ENCODE data around the gene LRBA.
"Not testable (repeated sequence)": the region's sequence is repeated elsewhere in the genome, so short reads cannot be mapped to it uniquely, and the experiment has no call there.

LRBA gene

DNA sequence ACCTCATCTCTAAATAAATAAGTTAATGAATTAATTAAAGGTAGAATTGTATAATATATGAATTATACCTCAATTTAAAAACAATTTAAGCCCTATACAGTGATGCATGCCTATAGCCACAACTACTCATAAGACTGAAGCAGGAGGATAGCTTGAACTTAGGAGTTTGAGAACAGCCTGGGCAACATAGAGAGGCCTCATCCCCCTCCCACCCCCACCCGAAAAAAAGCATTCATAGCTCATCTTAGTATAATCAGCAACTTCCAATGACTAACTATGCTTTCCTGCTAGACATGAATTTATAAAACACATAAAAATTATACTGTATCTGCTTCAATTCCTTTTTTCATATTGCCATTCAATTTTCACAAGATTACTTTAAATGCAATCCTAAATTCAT, 1.6 kb downstream of the LRBA start:
- H3K27ac ChIP-seq (ENCODE audit: low read length): no peak overlapping the region
- no peaks in the 10 kb centered on the region for H3K4me1 ChIP-seq (ENCODE audit: control insufficient read depth, low read depth, low read length)
- peak overlapping the region; percentile 84 for H3K4me3 ChIP-seq (ENCODE audit: low read length)
- peak overlapping the region; percentile 96 for H3K9ac ChIP-seq (ENCODE audit: low read length)
- H3K27me3 ChIP-seq (ENCODE audit: control insufficient read depth, insufficient read depth, low read length): no peaks in the 10 kb centered on the region
- H3K9me3 ChIP-seq (ENCODE audit: control insufficient read depth, low read depth, low read length): no peaks in the 10 kb centered on the region
- H3K36me3 ChIP-seq (ENCODE audit: control insufficient read depth, low read depth, low read length): peaks cover 3% of the 10 kb centered on the region

DNA sequence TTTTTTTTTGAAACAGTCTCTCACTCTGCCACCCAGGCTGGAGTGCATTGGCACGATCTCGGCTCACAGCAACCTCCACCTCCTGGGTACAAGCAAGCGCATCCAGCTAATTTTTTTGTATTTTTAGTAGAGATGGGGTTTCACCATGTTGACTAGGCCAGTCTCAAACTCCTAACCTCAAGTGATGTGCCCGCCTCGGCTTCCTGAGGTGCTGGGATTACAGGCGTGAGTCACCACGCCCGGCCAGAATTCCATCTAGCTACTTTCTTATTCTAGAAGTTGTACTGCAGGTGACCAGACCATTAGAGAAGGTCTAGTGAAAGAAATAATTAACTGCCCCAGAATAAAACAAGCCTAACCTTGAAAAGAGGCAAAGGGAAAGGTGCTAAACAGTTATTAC, 2.3 kb downstream of the LRBA start:
- Histone ChIP-seq H3K9ac (ENCODE audit: low read length) (no peak overlapping the region), H3K4me3 (ENCODE audit: low read length) (peak overlapping the region; percentile 84), H3K36me3 (ENCODE audit: control insufficient read depth, low read depth, low read length) (peaks cover 3% of the 10 kb centered on the region), H3K27ac (ENCODE audit: low read length) (no peak overlapping the region), H3K27me3 (ENCODE audit: control insufficient read depth, insufficient read depth, low read length) (no peaks in the 10 kb centered on the region), H3K9me3 (ENCODE audit: control insufficient read depth, low read depth, low read length) (no peaks in the 10 kb centered on the region), H3K4me1 (ENCODE audit: control insufficient read depth, low read depth, low read length) (no peaks in the 10 kb centered on the region)

DNA sequence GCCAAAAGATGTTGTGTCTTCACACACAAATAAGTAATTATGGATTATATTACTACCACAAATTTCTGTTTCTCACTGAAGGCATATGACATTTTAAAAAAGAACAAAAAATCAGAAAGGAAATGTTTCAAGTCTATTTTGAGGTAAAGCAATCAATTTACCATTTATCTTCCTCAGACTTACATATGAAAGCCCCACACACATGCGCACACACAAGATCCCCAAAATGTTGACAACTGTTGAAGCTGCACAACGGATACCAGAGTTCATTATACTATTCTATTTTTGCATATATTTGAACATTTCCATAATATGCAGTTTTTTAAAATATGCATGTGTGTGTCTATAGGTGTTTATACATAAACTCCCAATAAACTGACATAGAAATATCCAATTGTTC, 2.7 kb downstream of the LRBA start:
- peaks cover 3% of the 10 kb centered on the region for H3K36me3 ChIP-seq (ENCODE audit: control insufficient read depth, low read depth, low read length)
- H3K9me3 ChIP-seq (ENCODE audit: control insufficient read depth, low read depth, low read length): no peaks in the 10 kb centered on the region
- H3K27me3 ChIP-seq (ENCODE audit: control insufficient read depth, insufficient read depth, low read length): no peaks in the 10 kb centered on the region
- H3K4me3 ChIP-seq (ENCODE audit: low read length): peak overlapping the region; percentile 84
- no peaks in the 10 kb centered on the region for H3K4me1 ChIP-seq (ENCODE audit: control insufficient read depth, low read depth, low read length)
- H3K27ac ChIP-seq (ENCODE audit: low read length): no peak overlapping the region
- H3K9ac ChIP-seq (ENCODE audit: low read length): no peak overlapping the region

DNA sequence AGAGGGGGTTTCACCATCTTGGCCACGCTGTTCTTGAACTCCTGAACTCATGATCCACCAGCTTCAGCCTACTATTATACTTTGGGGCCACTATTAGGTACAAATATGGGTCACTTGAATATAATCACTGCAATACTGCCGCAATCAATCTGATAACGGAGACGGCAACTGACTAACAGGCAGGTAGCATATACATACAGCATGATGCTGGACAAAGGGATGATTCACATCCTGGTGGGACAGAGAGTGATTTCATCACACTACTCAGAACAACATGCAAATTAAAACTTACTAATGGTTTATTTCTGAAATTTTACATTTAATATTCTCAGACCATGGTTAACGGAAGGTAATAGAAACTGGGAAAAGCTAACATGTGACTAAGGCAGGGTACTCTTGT, 10.9 kb downstream of the LRBA start:
- H3K4me1 ChIP-seq (ENCODE audit: control insufficient read depth, low read depth, low read length): no peaks in the 10 kb centered on the region
- no peaks in the 10 kb centered on the region for H3K36me3 ChIP-seq (ENCODE audit: control insufficient read depth, low read depth, low read length)
- H3K4me3 ChIP-seq (ENCODE audit: low read length): no peak overlapping the region
- no peaks in the 10 kb centered on the region for H3K9me3 ChIP-seq (ENCODE audit: control insufficient read depth, low read depth, low read length)
- H3K27ac ChIP-seq (ENCODE audit: low read length): no peak overlapping the region
- H3K27me3 ChIP-seq (ENCODE audit: control insufficient read depth, insufficient read depth, low read length): no peaks in the 10 kb centered on the region
- H3K9ac ChIP-seq (ENCODE audit: low read length): no peak overlapping the region

DNA sequence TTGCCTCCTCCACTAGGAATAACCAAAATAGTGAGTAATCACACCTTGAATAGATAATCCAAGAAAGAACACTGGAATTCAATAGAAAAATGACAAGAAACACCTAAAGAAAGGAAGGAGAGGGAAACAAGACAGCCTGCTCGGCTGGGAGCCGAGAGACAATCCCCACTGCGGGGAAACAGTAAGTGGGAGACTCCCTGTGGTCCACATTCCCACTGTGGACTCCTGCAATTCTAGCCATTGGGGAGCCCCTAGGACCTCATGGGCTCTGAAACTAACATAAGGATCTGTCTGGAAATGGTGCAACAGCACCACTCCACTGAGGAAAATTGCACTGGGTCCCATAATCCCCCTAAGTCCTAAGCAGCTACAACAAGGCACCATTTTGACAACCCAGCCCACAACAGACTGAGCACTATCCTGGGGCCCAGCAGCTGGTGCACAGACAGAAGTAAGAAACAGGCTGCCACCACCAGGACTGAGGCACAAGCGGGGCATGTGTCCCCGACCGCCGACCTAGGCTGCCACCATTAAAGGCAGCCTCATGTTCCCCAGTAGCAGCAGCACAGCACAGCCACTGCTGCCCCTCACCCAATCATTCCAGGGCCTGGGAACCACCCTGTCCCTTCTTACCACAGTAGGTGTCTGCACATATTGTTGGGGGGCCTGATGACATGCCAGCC, 14.2 kb downstream of the LRBA start:
- no peak overlapping the region for H3K27ac ChIP-seq (ENCODE audit: low read length)
- no peaks in the 10 kb centered on the region for H3K36me3 ChIP-seq (ENCODE audit: control insufficient read depth, low read depth, low read length)
- H3K9ac ChIP-seq (ENCODE audit: low read length): no peak overlapping the region
- no peak overlapping the region for H3K4me3 ChIP-seq (ENCODE audit: low read length)
- H3K4me1 ChIP-seq (ENCODE audit: control insufficient read depth, low read depth, low read length): no peaks in the 10 kb centered on the region
- no peaks in the 10 kb centered on the region for H3K9me3 ChIP-seq (ENCODE audit: control insufficient read depth, low read depth, low read length)
- no peaks in the 10 kb centered on the region for H3K27me3 ChIP-seq (ENCODE audit: control insufficient read depth, insufficient read depth, low read length)

DNA sequence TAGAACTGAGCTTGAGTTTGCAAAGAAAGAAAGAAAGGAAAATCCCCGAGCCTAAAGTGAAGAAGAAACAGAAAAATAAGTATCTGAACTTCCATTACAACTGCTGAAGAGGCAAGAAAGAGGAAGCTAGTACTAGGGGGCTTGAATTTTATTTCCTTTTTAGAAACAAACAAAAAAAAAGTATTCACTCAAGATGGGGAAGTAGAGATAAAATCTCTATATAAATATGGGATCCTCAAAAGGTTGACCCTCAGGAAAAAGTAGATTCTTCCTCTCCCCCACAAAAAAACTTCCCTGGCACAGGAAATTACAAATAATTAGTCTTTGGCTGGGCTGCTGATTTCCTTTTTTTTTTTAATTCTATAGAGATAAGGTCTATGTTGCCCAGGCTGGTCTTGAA, 16.0 kb downstream of the LRBA start:
- H3K9me3 ChIP-seq (ENCODE audit: control insufficient read depth, low read depth, low read length): no peaks in the 10 kb centered on the region
- H3K36me3 ChIP-seq (ENCODE audit: control insufficient read depth, low read depth, low read length): no peaks in the 10 kb centered on the region
- H3K4me1 ChIP-seq (ENCODE audit: control insufficient read depth, low read depth, low read length): no peaks in the 10 kb centered on the region
- H3K27ac ChIP-seq (ENCODE audit: low read length): no peak overlapping the region
- no peaks in the 10 kb centered on the region for H3K27me3 ChIP-seq (ENCODE audit: control insufficient read depth, insufficient read depth, low read length)
- no peak overlapping the region for H3K4me3 ChIP-seq (ENCODE audit: low read length)
- H3K9ac ChIP-seq (ENCODE audit: low read length): no peak overlapping the region

DNA sequence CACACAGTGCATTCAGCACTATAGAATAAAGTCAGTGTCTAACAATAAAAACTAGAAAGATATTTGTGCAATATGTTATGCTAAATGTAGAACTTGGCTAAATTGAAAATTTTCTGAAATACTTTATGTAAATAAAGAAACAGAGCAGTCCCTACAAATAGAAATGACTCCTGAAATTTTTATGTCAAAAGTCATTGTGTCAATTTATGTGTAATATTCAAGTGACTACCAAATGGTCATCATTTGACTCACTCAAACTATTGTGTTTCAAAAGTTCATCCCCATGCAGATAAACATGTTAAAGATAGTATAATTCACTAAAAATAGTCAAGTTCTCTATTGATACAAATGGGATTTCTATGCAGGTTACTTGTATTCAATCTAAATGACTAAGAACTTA, 17.9 kb downstream of the LRBA start:
- H3K4me3 ChIP-seq (ENCODE audit: low read length): no peak overlapping the region
- H3K27me3 ChIP-seq (ENCODE audit: control insufficient read depth, insufficient read depth, low read length): no peaks in the 10 kb centered on the region
- H3K4me1 ChIP-seq (ENCODE audit: control insufficient read depth, low read depth, low read length): no peaks in the 10 kb centered on the region
- no peak overlapping the region for H3K27ac ChIP-seq (ENCODE audit: low read length)
- H3K9ac ChIP-seq (ENCODE audit: low read length): no peak overlapping the region
- H3K9me3 ChIP-seq (ENCODE audit: control insufficient read depth, low read depth, low read length): no peaks in the 10 kb centered on the region
- no peaks in the 10 kb centered on the region for H3K36me3 ChIP-seq (ENCODE audit: control insufficient read depth, low read depth, low read length)

DNA sequence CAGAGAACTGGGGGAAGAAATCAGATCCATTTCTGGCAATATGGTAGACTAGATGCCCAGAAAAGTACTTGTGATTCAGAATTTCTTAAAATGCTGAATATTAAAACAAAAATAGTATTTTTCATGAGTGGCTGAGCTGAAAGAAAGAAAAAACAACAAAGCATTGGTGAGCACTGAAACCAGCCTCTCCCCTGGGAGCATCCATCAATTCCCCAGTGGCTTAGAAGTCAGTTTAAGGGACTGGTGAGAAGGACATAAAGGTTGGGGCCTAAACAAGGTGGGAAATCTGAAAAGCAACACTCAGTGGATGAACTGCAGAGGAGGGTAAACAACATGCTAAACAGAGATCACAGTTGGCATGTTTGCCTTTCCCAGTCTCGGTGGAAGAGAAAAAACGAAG, 20.4 kb downstream of the LRBA start:
- Histone ChIP-seq H3K27ac (ENCODE audit: low read length) (no peak overlapping the region), H3K27me3 (ENCODE audit: control insufficient read depth, insufficient read depth, low read length) (no peaks in the 10 kb centered on the region)

DNA sequence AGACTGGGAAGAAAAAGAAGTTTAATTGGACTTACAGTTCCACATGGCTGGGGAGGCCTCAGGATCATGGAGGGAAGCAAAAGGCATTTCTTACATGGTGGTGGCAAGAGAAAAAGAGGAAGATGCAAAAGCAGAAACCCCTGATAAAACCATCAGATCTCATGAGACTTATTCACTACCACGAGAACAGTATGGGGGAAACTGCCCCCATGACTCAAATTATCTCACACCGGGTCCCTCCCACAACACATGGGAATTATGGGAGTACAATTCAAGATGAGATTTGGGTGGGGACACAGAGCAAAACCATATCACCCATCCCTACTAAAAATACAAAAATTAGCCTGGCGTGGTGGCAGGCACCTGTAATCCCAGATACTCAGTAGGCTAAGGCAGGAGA, 21.5 kb downstream of the LRBA start:
- not testable (repeated sequence) for H3K4me1 ChIP-seq (ENCODE audit: control insufficient read depth, low read depth, low read length); H3K9me3 ChIP-seq (ENCODE audit: control insufficient read depth, low read depth, low read length); H3K36me3 ChIP-seq (ENCODE audit: control insufficient read depth, low read depth, low read length); H3K4me3 ChIP-seq (ENCODE audit: low read length); H3K27me3 ChIP-seq (ENCODE audit: control insufficient read depth, insufficient read depth, low read length); H3K9ac ChIP-seq (ENCODE audit: low read length); H3K27ac ChIP-seq (ENCODE audit: low read length)

More for the DNA sequence above, 20.4 kb downstream of the LRBA start:
- H3K36me3 ChIP-seq (ENCODE audit: control insufficient read depth, low read depth, low read length): no peaks in the 10 kb centered on the region
- H3K9me3 ChIP-seq (ENCODE audit: control insufficient read depth, low read depth, low read length): no peaks in the 10 kb centered on the region
- H3K4me1 ChIP-seq (ENCODE audit: control insufficient read depth, low read depth, low read length): no peaks in the 10 kb centered on the region
- no peak overlapping the region for H3K4me3 ChIP-seq (ENCODE audit: low read length)
- no peak overlapping the region for H3K9ac ChIP-seq (ENCODE audit: low read length)

DNA sequence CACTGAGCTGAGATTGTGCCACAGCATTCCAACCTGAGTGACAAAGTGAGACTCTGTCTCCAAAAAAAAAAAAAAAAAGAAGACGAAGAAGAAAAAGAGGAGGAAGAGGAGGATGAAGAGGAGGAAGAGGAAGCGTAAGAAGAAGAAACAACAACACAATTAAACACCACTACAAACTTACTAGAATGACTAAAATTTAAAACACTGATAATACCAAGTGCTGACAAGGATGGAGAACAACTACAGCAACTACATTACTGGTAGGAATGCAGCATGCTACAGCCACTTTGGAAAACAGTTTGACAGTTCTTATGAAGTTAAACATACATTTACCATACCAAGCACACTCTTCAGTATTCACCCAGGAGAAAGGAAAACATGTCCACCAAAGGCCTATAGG, 24.1 kb downstream of the LRBA start:
- Histone ChIP-seq H3K4me1 (ENCODE audit: control insufficient read depth, low read depth, low read length) (no peaks in the 10 kb centered on the region), H3K36me3 (ENCODE audit: control insufficient read depth, low read depth, low read length) (no peaks in the 10 kb centered on the region), H3K27me3 (ENCODE audit: control insufficient read depth, insufficient read depth, low read length) (no peaks in the 10 kb centered on the region), H3K4me3 (ENCODE audit: low read length) (no peak overlapping the region), H3K9ac (ENCODE audit: low read length) (no peak overlapping the region), H3K27ac (ENCODE audit: low read length) (no peak overlapping the region), H3K9me3 (ENCODE audit: control insufficient read depth, low read depth, low read length) (no peaks in the 10 kb centered on the region)

DNA sequence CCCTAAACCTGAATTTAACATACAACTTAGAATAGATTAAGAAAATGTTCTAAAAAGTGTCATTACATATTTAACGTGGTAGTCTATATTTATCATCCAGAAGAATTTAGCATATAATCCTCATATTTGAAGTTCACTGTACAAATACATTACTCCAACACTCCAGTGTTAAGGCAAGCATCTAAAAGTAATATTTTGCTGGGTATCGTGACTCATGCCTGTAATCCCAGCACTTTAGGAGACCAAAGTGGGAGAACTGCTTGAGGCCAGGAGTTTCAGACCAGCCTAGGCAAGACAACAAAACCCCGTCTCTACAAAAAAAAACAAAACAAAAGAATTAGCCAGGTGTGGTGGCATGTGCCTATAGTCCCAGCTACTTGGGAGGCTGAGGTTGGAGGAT, 24.8 kb downstream of the LRBA start:
- H3K4me3 ChIP-seq (ENCODE audit: low read length): no peak overlapping the region
- no peak overlapping the region for H3K27ac ChIP-seq (ENCODE audit: low read length)
- H3K9me3 ChIP-seq (ENCODE audit: control insufficient read depth, low read depth, low read length): no peaks in the 10 kb centered on the region
- no peaks in the 10 kb centered on the region for H3K27me3 ChIP-seq (ENCODE audit: control insufficient read depth, insufficient read depth, low read length)
- no peak overlapping the region for H3K9ac ChIP-seq (ENCODE audit: low read length)
- no peaks in the 10 kb centered on the region for H3K4me1 ChIP-seq (ENCODE audit: control insufficient read depth, low read depth, low read length)
- H3K36me3 ChIP-seq (ENCODE audit: control insufficient read depth, low read depth, low read length): no peaks in the 10 kb centered on the region

DNA sequence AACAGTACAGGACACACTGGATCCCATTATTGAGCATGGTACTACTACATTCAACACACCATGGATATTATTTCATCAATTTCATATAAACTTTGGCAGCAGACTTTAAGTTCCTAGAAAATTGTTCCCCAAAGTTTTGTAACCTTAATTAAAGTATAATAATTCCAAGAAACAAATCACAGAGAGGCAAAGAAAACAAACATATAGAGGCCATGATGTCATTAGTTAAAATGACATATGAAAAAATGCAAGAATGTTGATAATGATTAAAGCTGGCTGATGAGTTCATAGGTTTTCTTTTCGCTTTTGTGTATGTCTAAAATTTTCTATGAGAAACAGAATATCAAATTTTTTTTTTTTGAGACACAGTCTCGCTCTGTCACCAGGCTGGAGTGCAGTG, 26.8 kb downstream of the LRBA start:
- Histone ChIP-seq H3K36me3 (ENCODE audit: control insufficient read depth, low read depth, low read length) (no peaks in the 10 kb centered on the region), H3K27ac (ENCODE audit: low read length) (no peak overlapping the region), H3K27me3 (ENCODE audit: control insufficient read depth, insufficient read depth, low read length) (no peaks in the 10 kb centered on the region), H3K4me1 (ENCODE audit: control insufficient read depth, low read depth, low read length) (no peaks in the 10 kb centered on the region), H3K4me3 (ENCODE audit: low read length) (no peak overlapping the region), H3K9ac (ENCODE audit: low read length) (no peak overlapping the region), H3K9me3 (ENCODE audit: control insufficient read depth, low read depth, low read length) (no peaks in the 10 kb centered on the region)
